ENCODE data around the gene MCM9. TPM values are rescaled to one million over a fixed set of nuclear protein-coding genes. Genes with fewer than 3 reads are reported as not detected.

Gene MCM9
- total and polyA plus RNA-seq, 2 donors (not counting 1 experiment from before 2014, with no cell fraction given): 1.2 to 9.6 TPM

- Histone ChIP-seq H3K79me2 (ENCODE audit: control insufficient read depth, insufficient read depth, low read length) (no peaks in the 10 kb centered on the region), H3K27ac (ENCODE audit: insufficient read depth, low read length) (no peak overlapping the region), H3K4me2 (ENCODE audit: extremely low read depth, insufficient read depth, low read length) (no peak overlapping the region), H3K9ac (ENCODE audit: insufficient read depth, low read length) (no peak overlapping the region), H3K4me1 (ENCODE audit: control insufficient read depth, extremely low read depth, insufficient read depth, low read length) (no peaks in the 10 kb centered on the region), H2AFZ (ENCODE audit: low read length) (no peak overlapping the region), H3K4me3 (replicated peaks in 1 of 4; ENCODE audit: control extremely low read depth in 1 of 4, insufficient read depth in 1 of 4, low read depth in 3 of 4, low read length in 4 of 4) (no peak overlapping the region), H4K20me1 (ENCODE audit: control insufficient read depth, extremely low read depth, insufficient read depth, low read length) (no peaks in the 10 kb centered on the region), H3K27me3 (ENCODE audit: control insufficient read depth, insufficient read depth, low read length) (no peaks in the 10 kb centered on the region), H3K36me3 (ENCODE audit: control insufficient read depth, insufficient read depth, low read length) (no peaks in the 10 kb centered on the region), H3K9me3 (ENCODE audit: control insufficient read depth, insufficient read depth, low read depth, low read length) (no peaks in the 10 kb centered on the region)
- no peak for DNase-seq (ENCODE audit: low read depth in 2 of 2)
- no peak for TF ChIP-seq EZH2 (IDR thresholded peaks at IDR 0.05; ENCODE audit: low read length, missing control alignments)
- TF ChIP-seq CTCF (conservative IDR thresholded peaks at IDR 0.05 in 1 of 2, IDR thresholded peaks at IDR 0.05 in 1 of 2; ENCODE audit: low read depth in 1 of 2, low read length in 2 of 2): no peak
Observed at GRCh38 chr6:118791499-118791898, 143.5 kb downstream of the MCM9 start.

- Histone ChIP-seq H3K9ac (ENCODE audit: insufficient read depth, low read length) (no peak overlapping the region), H3K36me3 (ENCODE audit: control insufficient read depth, insufficient read depth, low read length) (no peaks in the 10 kb centered on the region), H3K4me2 (ENCODE audit: extremely low read depth, insufficient read depth, low read length) (no peak overlapping the region), H3K4me1 (ENCODE audit: control insufficient read depth, extremely low read depth, insufficient read depth, low read length) (no peaks in the 10 kb centered on the region), H3K27me3 (ENCODE audit: control insufficient read depth, insufficient read depth, low read length) (no peaks in the 10 kb centered on the region), H3K79me2 (ENCODE audit: control insufficient read depth, insufficient read depth, low read length) (no peaks in the 10 kb centered on the region), H3K9me3 (ENCODE audit: control insufficient read depth, insufficient read depth, low read depth, low read length) (no peaks in the 10 kb centered on the region), H3K27ac (ENCODE audit: insufficient read depth, low read length) (no peak overlapping the region), H3K4me3 (replicated peaks in 1 of 4; ENCODE audit: control extremely low read depth in 1 of 4, insufficient read depth in 1 of 4, low read depth in 3 of 4, low read length in 4 of 4) (no peak overlapping the region), H4K20me1 (ENCODE audit: control insufficient read depth, extremely low read depth, insufficient read depth, low read length) (no peaks in the 10 kb centered on the region), H2AFZ (ENCODE audit: low read length) (no peak overlapping the region)
- DNase-seq (ENCODE audit: low read depth in 2 of 2): no peak
- TF ChIP-seq EZH2 (IDR thresholded peaks at IDR 0.05; ENCODE audit: low read length, missing control alignments) (no peak), CTCF (conservative IDR thresholded peaks at IDR 0.05 in 1 of 2, IDR thresholded peaks at IDR 0.05 in 1 of 2; ENCODE audit: low read depth in 1 of 2, low read length in 2 of 2) (no peak)
Observed at GRCh38 chr6:118789954-118790353, 145.0 kb downstream of the MCM9 start.

GRCh38 chr6:118789419-118789818 lies 145.5 kb downstream of the MCM9 start:
- no peaks in the 10 kb centered on the region for H3K9me3 ChIP-seq (ENCODE audit: control insufficient read depth, insufficient read depth, low read depth, low read length)
- no peaks in the 10 kb centered on the region for H3K36me3 ChIP-seq (ENCODE audit: control insufficient read depth, insufficient read depth, low read length)
- no peak overlapping the region for H2AFZ ChIP-seq (ENCODE audit: low read length)
- H3K9ac ChIP-seq (ENCODE audit: insufficient read depth, low read length): no peak overlapping the region
- TF ChIP-seq CTCF (conservative IDR thresholded peaks at IDR 0.05 in 1 of 2, IDR thresholded peaks at IDR 0.05 in 1 of 2; ENCODE audit: low read depth in 1 of 2, low read length in 2 of 2) (no peak), EZH2 (IDR thresholded peaks at IDR 0.05; ENCODE audit: low read length, missing control alignments) (no peak)
- no peaks in the 10 kb centered on the region for H4K20me1 ChIP-seq (ENCODE audit: control insufficient read depth, extremely low read depth, insufficient read depth, low read length)
- no peak overlapping the region for H3K27ac ChIP-seq (ENCODE audit: insufficient read depth, low read length)
- no peaks in the 10 kb centered on the region for H3K79me2 ChIP-seq (ENCODE audit: control insufficient read depth, insufficient read depth, low read length)
- H3K27me3 ChIP-seq (ENCODE audit: control insufficient read depth, insufficient read depth, low read length): no peaks in the 10 kb centered on the region
- DNase-seq (ENCODE audit: low read depth in 2 of 2): no peak
- no peak overlapping the region for H3K4me3 ChIP-seq (replicated peaks in 1 of 4; ENCODE audit: control extremely low read depth in 1 of 4, insufficient read depth in 1 of 4, low read depth in 3 of 4, low read length in 4 of 4)
- H3K4me2 ChIP-seq (ENCODE audit: extremely low read depth, insufficient read depth, low read length): no peak overlapping the region
- no peaks in the 10 kb centered on the region for H3K4me1 ChIP-seq (ENCODE audit: control insufficient read depth, extremely low read depth, insufficient read depth, low read length)
